Kidney epithelial cell (primary cell): Measurements from ENCODE around the gene ATXN2L. TPM values are rescaled to one million over a fixed set of nuclear protein-coding genes. Genes with fewer than 3 reads are reported as not detected.

Experiments used
- DNase-seq: peaks from one replicate; pipeline ENCODE4 v3.0.0-alpha.2; 2010; ENCODE audit warnings: low read depth
- H3K27me3 ChIP-seq: 2 replicates; pipeline ENCODE4 v1.6.0; 2011; ENCODE audit warnings: low read length; ENCODE audit not compliant: control insufficient read depth, insufficient read depth
- H3K36me3 ChIP-seq: 2 replicates; pipeline ENCODE4 v1.5.1; 2011; ENCODE audit warnings: low read length; ENCODE audit not compliant: control insufficient read depth, insufficient read depth
- H3K4me3 ChIP-seq: 2 replicates; pipeline ENCODE4 v1.5.1; 2011; ENCODE audit warnings: low read depth, mild to moderate bottlenecking, control low read depth, low read length
- CTCF ChIP-seq: IDR thresholded peaks from 2 replicates; pipeline ENCODE4 v1.5.1; 2011; ENCODE audit warnings: mild to moderate bottlenecking, moderate library complexity, low read length, control low read depth, inconsistent platforms; ENCODE audit not compliant: insufficient read depth, poor library complexity, severe bottlenecking
- total RNA-seq: library from RNA; depleted of rRNA; stranded (reverse); fragments of >200 nt; gene quantifications from 2 replicates; pipeline ENCODE4 v1.2.3, GENCODE V29; 2015

The ATXN2L gene
- total RNA-seq, 1 donor from 2014 or later: 150 TPM

GRCh38 chr16:28842696-28843095, 19.9 kb downstream of the ATXN2L start:
- H3K27me3 ChIP-seq: no peaks in the 10 kb centered on the region
- H3K4me3 ChIP-seq: no peak overlapping the region
- TF ChIP-seq CTCF: no peak
- no peak for DNase-seq
- H3K36me3 ChIP-seq: peaks cover 2% of the 10 kb centered on the region

- no peak for TF ChIP-seq CTCF
- Histone ChIP-seq H3K36me3 (peaks cover 2% of the 10 kb centered on the region), H3K4me3 (no peak overlapping the region), H3K27me3 (no peaks in the 10 kb centered on the region)
- DNase-seq: no peak
Measured at GRCh38 chr16:28843766-28844165, 21.0 kb downstream of the ATXN2L start.

GRCh38 chr16:28844226-28844885, 21.6 kb downstream of the ATXN2L start:
- no peak for DNase-seq
- Histone ChIP-seq H3K36me3 (peaks cover 2% of the 10 kb centered on the region), H3K27me3 (no peaks in the 10 kb centered on the region), H3K4me3 (no peak overlapping the region)
- no peak for TF ChIP-seq CTCF

- Histone ChIP-seq H3K36me3 (peaks cover 2% of the 10 kb centered on the region), H3K27me3 (no peaks in the 10 kb centered on the region), H3K4me3 (peak overlapping the region; percentile 97)
- TF ChIP-seq CTCF: no peak
- no peak for DNase-seq
Measured at GRCh38 chr16:28845293-28845692, 22.5 kb downstream of the ATXN2L start.

- DNase-seq: no peak
- Histone ChIP-seq H3K4me3 (peak overlapping the region; percentile 97), H3K27me3 (no peaks in the 10 kb centered on the region), H3K36me3 (peaks cover 2% of the 10 kb centered on the region)
- TF ChIP-seq CTCF: no peak
Measured at GRCh38 chr16:28845761-28846079, 22.9 kb downstream of the ATXN2L start.
